ENCODE measurements around the gene RNASEH2A.

GRCh38 chr19:12838886-12839756, 32.7 kb downstream of the RNASEH2A start:
- TF ChIP-seq IRF1 (CRISPR knock-in tag; IDR thresholded peaks at IDR 0.05; ENCODE audit: low read depth) (no peak), EZH2 (conservative IDR thresholded peaks at IDR 0.05; ENCODE audit: low read depth, low read length) (no peak), ZNF773 (CRISPR knock-in tag; IDR thresholded peaks at IDR 0.05; ENCODE audit: borderline replicate concordance) (no peak), PREB (CRISPR knock-in tag; IDR thresholded peaks at IDR 0.05) (no peak), PHF8 (CRISPR knock-in tag; IDR thresholded peaks at IDR 0.05) (no peak), CTCF (CRISPR knock-in tag; IDR thresholded peaks at IDR 0.05) (no peak), PRPF4 (IDR thresholded peaks at IDR 0.05; ENCODE audit: low read depth, low read length, poor library complexity, severe bottlenecking) (no peak), EHMT2 (IDR thresholded peaks at IDR 0.05; ENCODE audit: borderline replicate concordance, low read depth, low read length) (no peak), ZNF362 (CRISPR knock-in tag; IDR thresholded peaks at IDR 0.05; ENCODE audit: borderline replicate concordance) (no peak), ZNF431 (CRISPR knock-in tag; IDR thresholded peaks at IDR 0.05; ENCODE audit: borderline replicate concordance, low read depth) (no peak), POLR2A (IDR thresholded peaks at IDR 0.05; ENCODE audit: insufficient read depth in 1 of 2, low read depth in 2 of 2, low read length in 2 of 2) (no peak), TCF7L2 (IDR thresholded peaks at IDR 0.05; ENCODE audit: low read depth, low read length) (no peak), ZHX2 (IDR thresholded peaks at IDR 0.05; ENCODE audit: low read depth) (no peak), ZHX2 (CRISPR knock-in tag; IDR thresholded peaks at IDR 0.05; ENCODE audit: borderline replicate concordance) (no peak), SP2 (CRISPR knock-in tag; IDR thresholded peaks at IDR 0.05) (no peak)
